Skeletal muscle satellite cell (primary cell): ENCODE data around the gene MAP3K1.

Experiments
- H3K27me3 ChIP-seq: 2 replicates; pipeline ENCODE4 v1.7.0; 2013; ENCODE audit warnings: low read length; ENCODE audit not compliant: control insufficient read depth, insufficient read depth
- H3K36me3 ChIP-seq: 2 replicates; pipeline ENCODE4 v1.7.0; 2013; ENCODE audit warnings: mild to moderate bottlenecking, control low read depth, low read length; ENCODE audit not compliant: insufficient read depth
- H3K4me1 ChIP-seq: 2 replicates; pipeline ENCODE4 v1.7.0; 2013; ENCODE audit warnings: low read length; ENCODE audit not compliant: control insufficient read depth, insufficient read depth
- H3K4me2 ChIP-seq: 2 replicates; pipeline ENCODE4 v1.7.0; 2013; ENCODE audit warnings: mild to moderate bottlenecking, low read length
- H3K4me3 ChIP-seq: 2 replicates; pipeline ENCODE4 v1.7.0; 2013; ENCODE audit warnings: low read length
- H3K9ac ChIP-seq: 2 replicates; pipeline ENCODE4 v1.7.0; 2013; ENCODE audit warnings: mild to moderate bottlenecking, low read depth, low read length, moderate library complexity
- H3K9me3 ChIP-seq: replicated peaks from 2 replicates; pipeline ENCODE4 v1.7.0; 2013; ENCODE audit warnings: mild to moderate bottlenecking, control low read depth, low read length

Gene MAP3K1

GRCh38 chr5:56829137-56829908 lies 14.0 kb downstream of the MAP3K1 start:
- Histone ChIP-seq H3K27me3 (no peaks in the 10 kb centered on the region), H3K9ac (no peak overlapping the region), H3K9me3 (no peaks in the 10 kb centered on the region), H3K4me2 (no peak overlapping the region), H3K4me1 (no peaks in the 10 kb centered on the region), H3K4me3 (no peak overlapping the region), H3K36me3 (no peaks in the 10 kb centered on the region)

GRCh38 chr5:56831773-56832172 lies 16.4 kb downstream of the MAP3K1 start:
- no peak overlapping the region for H3K4me2 ChIP-seq
- no peaks in the 10 kb centered on the region for H3K4me1 ChIP-seq
- H3K36me3 ChIP-seq, result no peaks in the 10 kb centered on the region
- no peak overlapping the region for H3K9ac ChIP-seq
- H3K27me3 ChIP-seq, result no peaks in the 10 kb centered on the region
- H3K4me3 ChIP-seq, result no peak overlapping the region
- no peaks in the 10 kb centered on the region for H3K9me3 ChIP-seq

DNA sequence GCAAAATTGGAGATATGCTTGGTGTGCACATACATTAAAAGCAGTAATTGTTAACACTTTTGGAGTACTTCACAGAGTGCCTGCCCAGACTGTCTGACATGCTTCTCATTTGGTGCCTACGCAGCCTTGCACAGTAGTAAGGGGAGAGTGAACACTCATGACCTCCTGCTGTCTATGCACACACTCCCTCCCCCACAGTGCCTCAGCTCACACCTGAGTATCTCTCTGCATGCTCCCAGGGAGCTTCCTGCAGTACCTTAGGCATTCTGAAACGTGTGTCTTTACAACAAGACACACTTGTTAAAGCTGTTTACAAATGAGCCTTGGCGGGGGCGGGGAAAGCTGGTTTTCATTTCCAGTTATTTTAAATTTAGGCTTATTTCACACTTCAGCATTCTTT lies 18.0 kb downstream of the MAP3K1 start:
- H3K9ac ChIP-seq, result no peak overlapping the region
- no peaks in the 10 kb centered on the region for H3K27me3 ChIP-seq
- no peaks in the 10 kb centered on the region for H3K4me1 ChIP-seq
- H3K36me3 ChIP-seq, result no peaks in the 10 kb centered on the region
- no peak overlapping the region for H3K4me2 ChIP-seq
- H3K9me3 ChIP-seq, result no peaks in the 10 kb centered on the region
- H3K4me3 ChIP-seq, result no peak overlapping the region

GRCh38 chr5:56837381-56837780 lies 22.0 kb downstream of the MAP3K1 start:
- Histone ChIP-seq H3K27me3 (no peaks in the 10 kb centered on the region), H3K4me3 (no peak overlapping the region), H3K9me3 (no peaks in the 10 kb centered on the region), H3K36me3 (no peaks in the 10 kb centered on the region), H3K4me1 (peaks cover 6% of the 10 kb centered on the region), H3K4me2 (no peak overlapping the region), H3K9ac (no peak overlapping the region)

- no peak overlapping the region for H3K4me2 ChIP-seq
- H3K9me3 ChIP-seq, result no peaks in the 10 kb centered on the region
- no peaks in the 10 kb centered on the region for H3K36me3 ChIP-seq
- no peak overlapping the region for H3K4me3 ChIP-seq
- no peak overlapping the region for H3K9ac ChIP-seq
- H3K27me3 ChIP-seq, result no peaks in the 10 kb centered on the region
- peaks cover 6% of the 10 kb centered on the region for H3K4me1 ChIP-seq
These were observed 22.6 kb downstream of the MAP3K1 start for GRCh38 chr5:56837956-56838355.

DNA sequence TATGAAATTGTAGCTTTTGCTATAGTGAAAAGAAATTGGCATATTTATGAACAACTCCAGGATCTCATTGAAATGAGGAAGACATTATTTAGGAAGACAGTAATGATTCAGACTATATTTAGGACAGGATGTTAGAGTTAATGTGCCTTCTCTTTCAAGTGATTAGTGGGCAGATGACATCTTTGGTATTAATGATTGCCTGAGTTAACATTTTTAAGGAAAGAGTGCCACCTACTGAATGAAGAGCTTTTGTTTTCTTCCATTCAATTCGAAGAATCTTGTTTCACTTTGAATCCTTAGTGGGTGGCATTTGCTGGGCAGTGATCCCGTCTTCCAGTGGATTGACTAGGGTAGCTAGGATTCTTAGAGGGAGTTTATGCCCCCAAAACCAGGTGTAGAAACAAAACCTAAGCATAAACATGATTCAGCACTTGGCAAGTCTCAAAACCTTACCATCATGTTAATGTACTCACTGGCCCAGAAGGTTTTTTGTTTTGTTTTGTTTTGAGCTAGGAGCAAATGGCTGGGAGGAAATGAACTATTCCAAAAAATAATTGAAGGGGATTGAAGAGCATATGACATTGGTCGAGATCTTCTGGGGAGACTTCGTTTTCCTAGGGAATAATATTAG lies 23.2 kb downstream of the MAP3K1 start:
- Histone ChIP-seq H3K4me3 (peak overlapping the region; percentile 41), H3K9ac (peak overlapping the region; percentile 60), H3K4me2 (peak overlapping the region; percentile 81), H3K9me3 (no peaks in the 10 kb centered on the region), H3K36me3 (no peaks in the 10 kb centered on the region), H3K4me1 (peaks cover 6% of the 10 kb centered on the region), H3K27me3 (no peaks in the 10 kb centered on the region)

GRCh38 chr5:56839062-56839461 lies 23.7 kb downstream of the MAP3K1 start:
- H3K27me3 ChIP-seq, result no peaks in the 10 kb centered on the region
- no peaks in the 10 kb centered on the region for H3K9me3 ChIP-seq
- H3K4me1 ChIP-seq, result peaks cover 6% of the 10 kb centered on the region
- no peaks in the 10 kb centered on the region for H3K36me3 ChIP-seq
- H3K4me2 ChIP-seq, result peak overlapping the region; percentile 81
- H3K9ac ChIP-seq, result peak overlapping the region; percentile 60
- no peak overlapping the region for H3K4me3 ChIP-seq

DNA sequence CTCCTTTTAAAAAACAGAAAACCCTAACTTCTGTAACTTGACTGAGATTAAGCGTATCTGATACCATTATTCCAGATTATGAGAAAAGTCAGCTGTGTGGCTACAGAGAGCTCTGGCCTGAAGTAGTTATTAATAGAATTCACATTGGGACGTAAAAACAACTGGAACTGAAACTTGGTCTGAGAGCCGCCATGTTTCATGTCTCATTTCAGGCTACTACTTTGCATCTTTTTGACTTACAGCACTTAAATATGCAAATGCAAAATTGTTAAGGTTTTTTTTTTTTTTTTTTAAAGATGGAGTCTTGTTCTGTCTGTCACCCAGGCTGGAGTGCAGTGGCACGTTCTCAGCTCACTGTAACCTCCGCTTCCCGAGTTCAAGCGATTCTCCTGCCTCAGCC lies 25.2 kb downstream of the MAP3K1 start:
- Histone ChIP-seq H3K36me3 (no peaks in the 10 kb centered on the region), H3K4me3 (no peak overlapping the region), H3K4me1 (peaks cover 6% of the 10 kb centered on the region), H3K27me3 (no peaks in the 10 kb centered on the region), H3K9me3 (no peaks in the 10 kb centered on the region), H3K4me2 (no peak overlapping the region), H3K9ac (no peak overlapping the region)

DNA sequence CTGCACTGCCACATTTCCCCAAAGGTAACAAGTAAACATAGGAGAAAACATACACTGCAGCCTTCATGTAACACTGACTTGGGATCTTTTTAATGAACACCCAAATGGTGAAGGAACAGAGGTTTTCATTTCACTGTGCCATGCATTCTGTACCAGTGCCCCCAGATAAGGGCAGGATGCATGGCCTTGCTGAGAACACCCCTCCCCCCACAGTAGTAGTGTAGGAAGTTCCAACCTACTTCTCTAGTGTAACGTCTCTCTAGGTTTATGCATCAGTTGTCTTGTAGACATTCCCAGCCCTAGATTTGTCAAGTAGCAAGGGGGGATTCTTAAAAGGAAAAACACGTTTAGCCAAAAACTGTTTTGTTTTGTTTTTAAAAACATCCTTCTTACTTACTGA lies 29.9 kb downstream of the MAP3K1 start:
- Histone ChIP-seq H3K9me3 (no peaks in the 10 kb centered on the region), H3K4me1 (no peaks in the 10 kb centered on the region), H3K4me3 (no peak overlapping the region), H3K9ac (no peak overlapping the region), H3K36me3 (no peaks in the 10 kb centered on the region), H3K4me2 (no peak overlapping the region), H3K27me3 (no peaks in the 10 kb centered on the region)

GRCh38 chr5:56845904-56846480 lies 30.6 kb downstream of the MAP3K1 start:
- Histone ChIP-seq H3K9ac (no peak overlapping the region), H3K36me3 (no peaks in the 10 kb centered on the region), H3K4me2 (no peak overlapping the region), H3K9me3 (no peaks in the 10 kb centered on the region), H3K4me3 (no peak overlapping the region), H3K4me1 (no peaks in the 10 kb centered on the region), H3K27me3 (no peaks in the 10 kb centered on the region)

- H3K36me3 ChIP-seq, result no peaks in the 10 kb centered on the region
- H3K9me3 ChIP-seq, result no peaks in the 10 kb centered on the region
- H3K4me1 ChIP-seq, result peaks cover 12% of the 10 kb centered on the region
- no peak overlapping the region for H3K4me3 ChIP-seq
- no peak overlapping the region for H3K9ac ChIP-seq
- no peaks in the 10 kb centered on the region for H3K27me3 ChIP-seq
- H3K4me2 ChIP-seq, result no peak overlapping the region
These were observed 32.9 kb downstream of the MAP3K1 start for GRCh38 chr5:56848206-56848605.

GRCh38 chr5:56849671-56850070 lies 34.3 kb downstream of the MAP3K1 start:
- Histone ChIP-seq H3K4me2 (no peak overlapping the region), H3K4me3 (no peak overlapping the region), H3K9me3 (no peaks in the 10 kb centered on the region), H3K36me3 (no peaks in the 10 kb centered on the region), H3K4me1 (peaks cover 12% of the 10 kb centered on the region), H3K27me3 (no peaks in the 10 kb centered on the region), H3K9ac (no peak overlapping the region)
